HPDE6-E6E7 (cell line): ENCODE results near the gene NBL1.

Experiments used
- DNase-seq: peaks from one replicate; pipeline ENCODE4 v3.0.0; 2011; ENCODE audit warnings: missing footprints; ENCODE audit errors: extremely low spot score

Gene NBL1

GRCh38 chr1:19665496-19666465 lies 21.7 kb downstream of the NBL1 start:
- DNase-seq = no peak

DNA sequence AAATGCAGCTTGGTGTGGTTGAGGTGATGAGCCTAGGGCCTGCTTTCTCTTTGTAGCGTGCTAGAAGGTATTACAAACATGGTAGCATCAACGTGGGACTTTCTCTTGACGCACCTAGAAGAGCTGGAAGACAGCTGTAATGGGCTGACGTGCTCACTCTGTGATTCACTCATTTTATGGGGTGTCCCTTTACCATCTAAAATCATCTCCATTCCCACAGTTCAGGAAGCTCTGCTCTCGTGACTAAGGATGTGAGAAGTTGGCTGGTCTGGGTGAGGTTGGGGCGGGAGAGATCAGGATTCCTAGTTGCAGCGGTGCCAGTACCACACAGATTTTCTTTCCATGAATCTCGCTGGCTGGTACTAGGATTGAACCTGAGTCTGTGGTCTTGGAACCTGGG lies 24.8 kb downstream of the NBL1 start:
- no peak for DNase-seq

DNA sequence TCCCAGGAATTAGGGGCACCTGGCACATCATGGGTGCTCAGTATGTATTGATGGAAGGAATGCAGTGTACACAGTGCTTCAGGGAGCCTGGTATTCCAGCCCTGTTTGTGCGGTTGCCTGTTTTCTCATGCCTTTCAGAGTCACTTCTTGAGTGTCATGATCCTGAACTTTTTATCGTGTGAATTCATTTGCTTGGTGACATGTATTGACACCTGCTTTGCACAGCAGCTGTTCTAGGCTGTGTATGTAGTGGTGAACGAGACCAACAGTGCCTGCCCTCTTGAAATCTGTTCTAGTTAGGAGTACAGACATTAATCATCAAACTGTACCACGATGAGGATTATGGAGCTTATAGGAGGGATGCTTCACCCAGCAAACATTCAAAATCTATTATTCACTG lies 26.7 kb downstream of the NBL1 start:
- no peak for DNase-seq

DNA sequence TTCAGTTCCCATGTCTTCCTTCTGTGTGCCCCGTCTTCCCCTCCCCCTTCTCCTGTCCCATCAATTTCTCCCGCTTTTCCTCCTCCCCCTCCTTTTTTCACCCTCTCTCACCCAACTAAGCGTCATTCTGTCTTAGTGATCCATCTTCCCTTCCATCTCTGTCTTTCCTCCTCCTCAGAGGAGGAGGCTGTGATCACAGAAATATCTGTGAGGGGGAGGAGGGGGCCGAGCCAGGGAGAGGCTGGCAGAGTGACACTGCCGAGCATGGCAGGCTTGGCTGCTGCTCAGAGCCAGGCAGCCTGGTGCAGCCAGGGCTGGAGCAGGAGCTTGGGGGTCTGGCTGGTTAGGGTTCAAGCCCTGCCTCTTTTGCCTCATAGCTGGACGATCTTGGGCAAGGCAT lies 28.1 kb downstream of the NBL1 start:
- DNase-seq = no peak

DNA sequence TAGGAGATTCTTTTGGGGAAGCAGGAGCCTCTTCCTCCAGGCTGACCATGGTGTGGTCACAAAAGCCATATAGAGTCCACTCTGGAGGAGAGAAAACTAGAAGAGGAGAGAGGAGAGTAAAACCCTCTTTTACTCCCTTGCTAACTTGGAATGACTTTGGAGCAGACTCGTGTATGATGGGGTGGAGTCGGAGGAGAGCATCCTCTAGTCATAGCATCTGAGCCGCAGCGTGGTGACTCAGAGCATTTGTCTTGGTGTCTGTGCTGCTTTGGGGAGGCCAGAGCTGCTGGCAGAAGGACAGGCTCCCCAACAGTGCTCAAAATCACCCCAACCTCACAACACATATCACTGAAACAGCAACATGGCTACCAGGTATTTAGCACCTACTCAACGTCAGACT lies 31.7 kb downstream of the NBL1 start:
- DNase-seq = no peak

- peak; percentile 58 for DNase-seq
Measured at GRCh38 chr1:19676438-19676922, 32.4 kb downstream of the NBL1 start.

GRCh38 chr1:19678493-19678892 lies 34.4 kb downstream of the NBL1 start:
- DNase-seq = no peak

GRCh38 chr1:19678931-19679453 lies 34.9 kb downstream of the NBL1 start:
- DNase-seq = no peak

DNA sequence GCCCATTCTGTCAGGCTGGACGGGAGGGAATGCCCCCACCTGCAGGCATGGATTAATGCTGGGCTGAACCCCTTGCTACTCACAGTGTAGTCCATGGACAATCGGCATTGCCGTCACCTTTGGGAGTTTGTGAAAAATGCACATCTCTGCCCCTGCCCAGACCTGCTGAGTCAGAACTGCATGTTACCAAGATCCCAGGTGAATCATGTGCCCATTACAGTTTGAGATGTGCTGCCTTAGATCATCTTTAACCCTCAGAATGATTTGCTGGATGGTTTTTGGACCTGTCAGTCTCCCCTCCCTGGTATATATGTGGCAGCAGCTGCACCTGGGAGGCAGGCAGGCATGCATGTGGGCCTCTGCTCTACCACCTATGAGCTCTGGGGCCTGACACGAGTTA lies 35.6 kb downstream of the NBL1 start:
- DNase-seq = no peak

GRCh38 chr1:19680644-19681043 lies 36.5 kb downstream of the NBL1 start:
- no peak for DNase-seq

DNA sequence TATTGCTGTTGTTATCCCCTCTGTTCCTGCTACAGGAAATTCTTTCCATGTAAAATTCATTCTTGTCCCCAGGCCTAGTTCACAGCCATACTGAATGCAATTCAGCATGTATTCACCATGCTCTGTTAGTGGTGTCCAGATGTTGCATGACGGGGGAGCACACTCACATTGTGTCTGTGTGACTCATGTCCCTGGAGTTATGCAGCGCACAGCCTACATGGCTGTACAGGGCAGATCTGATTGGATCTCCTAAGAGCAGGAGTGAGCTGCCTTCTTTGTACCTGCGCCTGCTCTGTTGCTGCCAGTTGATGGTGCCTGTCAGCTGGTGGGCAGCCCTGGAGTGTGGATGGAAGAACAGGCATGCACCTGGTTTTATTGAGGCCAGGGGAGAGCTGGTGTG lies 38.1 kb downstream of the NBL1 start:
- DNase-seq = peak; percentile 71

DNA sequence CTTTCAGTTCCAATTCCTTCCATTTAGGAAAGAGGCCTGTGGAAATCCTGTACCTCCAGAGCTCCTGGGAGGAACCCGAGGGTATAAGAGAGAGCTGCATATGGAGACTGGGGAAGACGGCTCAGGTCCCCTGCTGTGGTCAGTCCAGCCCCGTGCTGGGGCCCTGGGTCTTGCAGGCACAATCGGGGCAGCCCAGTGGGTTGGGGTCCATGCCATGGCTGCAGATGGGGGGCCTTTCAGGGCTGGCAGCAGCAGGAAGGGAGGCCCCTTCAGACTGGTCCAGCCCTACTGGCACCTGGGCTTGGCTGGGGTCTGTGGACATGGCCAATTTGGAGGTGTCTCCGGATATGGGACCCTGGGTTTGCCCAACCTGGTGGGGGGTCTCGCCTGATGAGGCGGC lies 38.8 kb downstream of the NBL1 start:
- DNase-seq = no peak

- no peak for DNase-seq
Measured at GRCh38 chr1:19683351-19683750, 39.2 kb downstream of the NBL1 start.

GRCh38 chr1:19684677-19685076 lies 40.6 kb downstream of the NBL1 start:
- DNase-seq = no peak

DNA sequence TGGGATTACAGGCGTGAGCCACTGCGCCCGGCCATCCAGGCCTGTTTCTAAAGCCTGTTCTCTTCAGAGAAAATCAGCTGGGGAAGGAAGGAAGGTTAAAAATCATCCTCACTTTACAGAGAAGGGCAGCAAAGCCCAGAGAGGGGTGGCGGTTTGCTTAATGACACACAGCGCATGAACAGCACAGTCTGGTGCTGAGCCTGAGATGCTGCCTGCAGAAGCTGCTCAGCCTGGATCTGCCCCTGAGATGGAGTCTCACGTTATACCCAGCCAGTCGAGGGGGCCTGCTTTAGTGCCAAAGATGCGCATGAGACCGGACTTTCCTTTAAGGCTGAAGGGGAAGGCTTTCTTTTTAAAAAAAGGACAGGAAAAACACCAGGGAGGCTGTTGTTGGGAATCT lies 41.9 kb downstream of the NBL1 start:
- no peak for DNase-seq

DNA sequence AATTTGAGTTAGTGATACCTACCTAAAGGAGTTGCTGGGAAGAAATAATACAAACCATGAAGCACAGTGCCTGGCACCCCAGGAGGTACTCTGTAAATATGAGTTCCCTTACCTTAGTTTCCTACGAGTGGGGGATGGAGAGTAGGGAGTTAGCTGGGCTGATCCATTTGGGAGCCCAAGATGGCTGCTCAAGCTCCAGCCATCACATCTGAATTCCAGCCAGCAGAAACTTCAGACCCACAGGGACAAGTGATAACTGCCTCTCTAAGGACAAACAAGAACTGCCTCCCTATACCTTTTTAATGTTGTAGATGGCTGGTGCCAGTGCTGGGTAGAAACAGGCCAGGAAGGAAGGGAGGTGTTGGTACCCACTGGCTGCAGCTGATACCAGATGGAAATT lies 43.3 kb downstream of the NBL1 start:
- no peak for DNase-seq

- no peak for DNase-seq
Measured at GRCh38 chr1:19688041-19688842, 44.1 kb downstream of the NBL1 start.

DNA sequence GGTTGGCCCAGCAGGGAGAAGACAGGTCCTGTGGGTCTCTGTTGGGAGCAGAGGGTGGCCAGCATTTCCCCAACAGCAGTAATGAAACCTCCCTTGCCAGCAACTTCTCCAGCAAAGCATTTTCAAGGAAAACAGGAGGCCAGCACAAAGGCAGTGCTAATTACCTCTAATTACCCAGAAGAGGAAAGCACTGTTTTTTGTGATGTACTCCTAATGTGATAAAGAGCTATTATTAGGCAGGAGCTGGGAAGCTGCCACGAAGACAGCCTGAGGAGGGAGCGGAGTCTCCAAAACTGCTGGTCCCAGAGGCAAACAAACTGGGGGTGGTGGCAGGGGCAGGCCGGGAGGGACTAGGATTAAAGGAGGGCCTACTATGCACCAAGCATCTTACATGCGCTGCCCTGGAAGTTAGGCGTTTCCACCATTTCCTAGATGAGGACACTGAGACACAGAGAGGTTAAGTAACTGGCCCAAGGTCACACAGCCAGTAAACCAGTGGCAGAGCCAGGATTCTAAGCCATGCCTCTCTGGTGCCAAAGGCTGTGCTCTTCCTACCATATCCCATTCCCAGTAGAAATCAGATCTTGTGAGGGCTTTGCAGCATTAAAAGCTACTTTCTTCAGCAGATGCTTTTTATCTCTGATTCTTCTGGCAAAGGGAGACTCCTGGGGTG lies 45.1 kb downstream of the NBL1 start:
- DNase-seq = no peak

DNA sequence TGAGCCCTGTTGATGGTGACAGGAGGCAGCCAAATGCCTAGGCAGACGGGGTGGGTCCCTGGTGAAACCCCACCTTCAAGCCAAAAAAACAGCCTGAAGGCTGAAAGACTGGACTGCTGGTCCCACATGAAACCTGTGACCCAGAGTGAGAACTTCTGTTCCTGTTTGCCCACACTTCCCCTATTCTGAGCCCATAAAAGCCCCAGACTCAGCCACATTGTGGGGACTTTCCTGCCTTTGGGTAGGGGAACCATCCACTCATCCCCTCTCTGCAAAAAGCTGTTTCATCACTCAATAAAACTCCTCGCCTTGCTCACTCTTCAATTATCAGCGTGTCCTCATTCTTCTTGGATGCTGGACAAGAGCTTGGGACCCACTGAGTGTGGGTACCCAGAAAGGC lies 45.7 kb downstream of the NBL1 start:
- no peak for DNase-seq

DNA sequence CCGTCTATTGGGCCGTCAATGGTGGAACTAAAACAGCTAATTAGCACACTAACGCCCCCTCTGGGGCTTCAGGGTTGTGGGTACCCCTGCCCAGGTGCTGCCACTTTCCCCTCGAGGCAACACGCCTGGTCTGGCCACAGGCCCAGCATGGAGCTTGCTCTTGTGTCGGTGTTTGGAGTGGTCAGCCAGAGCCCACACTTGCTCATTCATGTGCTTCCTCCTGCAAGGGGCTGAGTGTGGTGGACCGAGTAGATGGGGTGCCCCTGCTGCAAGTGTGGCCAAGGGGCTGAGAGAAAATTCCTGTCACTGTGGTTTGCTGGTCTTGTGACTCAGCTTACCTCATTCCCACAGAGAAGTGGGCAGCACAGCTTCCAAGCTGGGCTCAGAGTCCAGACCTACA lies 46.2 kb downstream of the NBL1 start:
- DNase-seq = no peak

- no peak for DNase-seq
Measured at GRCh38 chr1:19694298-19694697, 50.2 kb downstream of the NBL1 start.

DNA sequence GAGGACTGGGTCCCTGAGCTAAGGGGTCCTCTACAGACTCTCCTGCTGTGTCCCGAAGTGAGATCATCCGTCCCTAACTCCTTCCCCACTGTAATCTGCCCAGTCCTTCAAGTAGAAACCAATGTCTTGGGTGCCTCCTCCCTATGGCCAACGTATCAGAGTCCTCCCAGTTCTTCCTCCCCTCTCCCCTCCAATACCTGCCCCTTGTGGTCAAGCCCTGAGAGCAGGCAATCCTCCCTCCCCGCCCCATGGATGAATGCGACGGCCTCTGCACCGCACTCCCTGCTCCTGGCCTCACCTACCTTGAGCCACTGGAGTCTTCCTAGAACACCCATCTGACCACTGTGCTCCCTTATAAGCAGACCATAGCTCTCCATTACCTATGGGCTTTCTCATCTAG lies 51.7 kb downstream of the NBL1 start:
- no peak for DNase-seq
